IMR-90 (cell line): ENCODE results near the gene ZSCAN5C. TPM values are rescaled to one million over a fixed set of nuclear protein-coding genes. Genes with fewer than 3 reads are reported as not detected.

ENCODE experiments used
- ATAC-seq: fragments of 200-7000 bp; cut with Tn5 transposase; 2 replicates; pipeline ENCODE4 v1.9.1; 2020; ENCODE audit warnings: low read depth, mild to moderate bottlenecking, moderate library complexity
- BruUV-seq: library from RNA; stranded (reverse); fragments of 400-500 nt; replicated peaks from 2 replicates; lab custom pipeline; 2021; lab: Mats Ljungman, UMichigan
- CTCF ChIA-PET: fragments of 300-600 bp; formaldehyde crosslinking; extraction: SDS; loops from one replicate; lab custom pipeline; 2021; ENCODE audit warnings: antibody characterized with exemption; lab: Yijun Ruan, JAX
- POLR2A ChIA-PET: fragments of 300-600 bp; sonication (Branson Sonifier 250); formaldehyde crosslinking; loops from one replicate; lab custom pipeline; 2022; ENCODE audit warnings: antibody characterized with exemption; ENCODE audit not compliant: unreplicated experiment; lab: Charles Lee
- DNase-seq: peaks from one replicate; pipeline ENCODE4 v3.0.0; 2013
- H2AFZ ChIP-seq: replicated peaks from 2 replicates; pipeline ENCODE3; 2013; ENCODE audit warnings: low read length, mild to moderate bottlenecking; ENCODE audit not compliant: poor library complexity
- H2AK5ac ChIP-seq: 2 replicates; pipeline ENCODE4 v1.6.1; 2013; ENCODE audit warnings: low read depth, low read length, inconsistent platforms
- H2AK9ac ChIP-seq: replicated peaks from 2 replicates; pipeline ENCODE3; 2013; ENCODE audit warnings: mild to moderate bottlenecking, low read depth, low read length, moderate library complexity; ENCODE audit not compliant: poor library complexity
- H2BK120ac ChIP-seq: 2 replicates; pipeline ENCODE4 v1.6.1; 2013; ENCODE audit warnings: low read depth, low read length, inconsistent platforms
- H2BK15ac ChIP-seq: 3 replicates; pipeline ENCODE4 v1.6.1; 2013; ENCODE audit warnings: low read depth, low read length, inconsistent platforms
- H2BK20ac ChIP-seq: 2 replicates; pipeline ENCODE4 v1.6.1; 2013; ENCODE audit warnings: low read depth, mild to moderate bottlenecking, inconsistent platforms, low read length, moderate library complexity
- H2BK5ac ChIP-seq: 2 replicates; pipeline ENCODE4 v1.6.1; 2013; ENCODE audit warnings: mild to moderate bottlenecking, low read depth, low read length, inconsistent platforms; ENCODE audit not compliant: poor library complexity, severe bottlenecking
- H3K14ac ChIP-seq: replicated peaks from 2 replicates; pipeline ENCODE4 v1.6.1; 2013; ENCODE audit warnings: low read depth, low read length, inconsistent platforms
- H3K18ac ChIP-seq: 2 replicates; pipeline ENCODE4 v1.6.1; 2013; ENCODE audit warnings: low read depth, low read length, control low read depth
- H3K23ac ChIP-seq: 2 replicates; pipeline ENCODE4 v1.6.1; 2013; ENCODE audit warnings: low read depth, low read length, inconsistent platforms
- H3K27ac ChIP-seq: 2 replicates; pipeline ENCODE4 v1.5.1; 2013; ENCODE audit warnings: mild to moderate bottlenecking, control low read depth, low read length; ENCODE audit not compliant: insufficient read depth
- H3K27me3 ChIP-seq: 2 replicates; pipeline ENCODE4 v1.6.1; 2013; ENCODE audit warnings: low read length; ENCODE audit not compliant: control insufficient read depth, insufficient read depth
- H3K36me3 ChIP-seq: 2 replicates; pipeline ENCODE4 v1.6.1; 2013; ENCODE audit warnings: low read length, mixed read lengths; ENCODE audit not compliant: control insufficient read depth, insufficient read depth
- H3K4ac ChIP-seq: 2 replicates; pipeline ENCODE4 v1.6.1; 2013; ENCODE audit warnings: low read depth, low read length, inconsistent platforms
- H3K4me1 ChIP-seq: 2 replicates; pipeline ENCODE4 v1.6.1; 2013; ENCODE audit warnings: low read length, mixed read lengths; ENCODE audit not compliant: control insufficient read depth, insufficient read depth
- H3K4me2 ChIP-seq: 2 replicates; pipeline ENCODE4 v1.6.1; 2013; ENCODE audit warnings: low read depth, mild to moderate bottlenecking, control low read depth, low read length, moderate library complexity
- H3K4me3 ChIP-seq: 2 replicates; pipeline ENCODE4 v1.5.1; 2013; ENCODE audit warnings: low read depth, mild to moderate bottlenecking, control low read depth, low read length, moderate library complexity; ENCODE audit not compliant: insufficient read depth
- H3K56ac ChIP-seq: 2 replicates; pipeline ENCODE4 v1.6.1; 2013; ENCODE audit warnings: low read length, inconsistent platforms; ENCODE audit not compliant: insufficient read depth; ENCODE audit errors: extremely low read depth
- H3K79me1 ChIP-seq, 2 experiments: 2 replicates each; pipeline ENCODE4 v1.6.1; 2013; ENCODE audit warnings: low read length in 2 of 2, inconsistent platforms in 1 of 2, low read depth in 1 of 2
- H3K9ac ChIP-seq: 2 replicates; pipeline ENCODE4 v1.6.1; 2013; ENCODE audit warnings: low read depth, low read length, control low read depth
- H3K9me1 ChIP-seq: 2 replicates; pipeline ENCODE4 v1.6.1; 2013; ENCODE audit warnings: low read length, inconsistent platforms; ENCODE audit not compliant: insufficient read depth
- H3K9me3 ChIP-seq: 2 replicates; pipeline ENCODE4 v1.6.1; 2013; ENCODE audit warnings: low read length; ENCODE audit not compliant: control insufficient read depth, insufficient read depth
- H4K20me1 ChIP-seq: 2 replicates; pipeline ENCODE4 v1.6.1; 2013; ENCODE audit warnings: low read length, inconsistent platforms; ENCODE audit not compliant: insufficient read depth
- H4K5ac ChIP-seq: 2 replicates; pipeline ENCODE4 v1.6.1; 2013; ENCODE audit warnings: mild to moderate bottlenecking, low read depth, low read length, control low read depth
- H4K8ac ChIP-seq, 2 experiments: 2 replicates each; pipeline ENCODE4 v1.6.1; 2013; ENCODE audit warnings: low read depth in 2 of 2, low read length in 2 of 2, control low read depth in 1 of 2, inconsistent platforms in 1 of 2
- H4K91ac ChIP-seq: 2 replicates; pipeline ENCODE4 v1.6.1; 2013; ENCODE audit warnings: low read depth, low read length, inconsistent platforms; ENCODE audit not compliant: insufficient read depth
- BHLHE40 ChIP-seq: fragments of 150-350 bp; IDR thresholded peaks from 2 replicates; pipeline ENCODE4 v1.6.1; 2016; ENCODE audit warnings: mild to moderate bottlenecking, low read depth, low read length
- CHD1 ChIP-seq: IDR thresholded peaks from 2 replicates; pipeline ENCODE4 v1.6.1; 2012; ENCODE audit warnings: low read depth, low read length, improper control_type of control experiment
- CTCF ChIP-seq: conservative IDR thresholded peaks from 2 replicates; pipeline ENCODE4 v1.5.1; 2012; ENCODE audit warnings: mild to moderate bottlenecking, low read depth, low read length, improper control_type of control experiment
- ELK1 ChIP-seq: fragments of 150-350 bp; IDR thresholded peaks from 2 replicates; pipeline ENCODE4 v1.6.1; 2016; ENCODE audit warnings: low read depth, mild to moderate bottlenecking, low read length, moderate library complexity, borderline replicate concordance
- FOS ChIP-seq: fragments of 150-350 bp; IDR thresholded peaks from 2 replicates; pipeline ENCODE4 v1.6.1; 2016; ENCODE audit warnings: low read depth, low read length
- MAFK ChIP-seq: IDR thresholded peaks from 2 replicates; pipeline ENCODE4 v1.6.1; 2012; ENCODE audit warnings: low read depth, low read length, improper control_type of control experiment
- MXI1 ChIP-seq: IDR thresholded peaks from 2 replicates; pipeline ENCODE4 v1.6.1; 2012; ENCODE audit warnings: low read depth, mild to moderate bottlenecking, low read length, moderate library complexity, borderline replicate concordance
- NFE2L2 ChIP-seq: fragments of 150-350 bp; IDR thresholded peaks from 2 replicates; pipeline ENCODE4 v1.6.1; 2016; ENCODE audit warnings: low read depth, mild to moderate bottlenecking, low read length
- POLR2A ChIP-seq: IDR thresholded peaks from 2 replicates; pipeline ENCODE4 v1.6.1; 2012; ENCODE audit warnings: mild to moderate bottlenecking, low read depth, low read length
- RAD21 ChIP-seq: IDR thresholded peaks from 2 replicates; pipeline ENCODE4 v1.6.1; 2012; ENCODE audit warnings: low read length, improper control_type of control experiment
- RFX5 ChIP-seq: IDR thresholded peaks from 2 replicates; pipeline ENCODE4 v1.8.0; 2012; ENCODE audit warnings: low read depth, mild to moderate bottlenecking, low read length, moderate library complexity
- SMC3 ChIP-seq: fragments of 150-350 bp; IDR thresholded peaks from 2 replicates; pipeline ENCODE4 v1.6.1; 2016; ENCODE audit warnings: low read depth, mild to moderate bottlenecking, antibody characterized with exemption, low read length, moderate library complexity
- WGBS, 2 experiments: methylation state at CpG; one replicate each; pipeline versions ENCODE4 v1.1.5 to v1.1.7; 2013; ENCODE audit warnings: missing lambda C conversion rate in 2 of 2; ENCODE audit not compliant: insufficient read length in 1 of 2; ENCODE audit errors: extremely low coverage in 2 of 2; 5-methylcytosine and 5-hydroxymethylcytosine counted together
- dilution Hi-C: fragments of 300-500 bp; cut with HindIII; formaldehyde crosslinking; loops from one replicate; pipeline ENCODE4 v1.14.3; 2018; ENCODE audit warnings: low sequenced_read_pairs; ENCODE audit not compliant: unreplicated experiment
- in situ Hi-C: fragments of 300-500 bp; cut with MboI; formaldehyde crosslinking; loops from 3 replicates; pipeline ENCODE4 v1.14.3; 2019; ENCODE audit warnings: low sequenced_read_pairs, inconsistent platforms, mixed read lengths
- intact Hi-C: fragments of 100-400 bp; cut with micrococcal nuclease; formaldehyde crosslinking; loops from 2 replicates; pipeline ENCODE4 v1.10.0; 2022
- polyA plus RNA-seq, 3 experiments: library from polyadenylated mRNA; depleted of rRNA; stranded (reverse); fragments of >200 nt; gene quantifications; 2 replicates each; pipeline ENCODE4 v1.2.3, GENCODE V29; 2012; ENCODE audit warnings: low replicate concordance in 1 of 3
- total RNA-seq: library from RNA; depleted of rRNA; stranded (reverse); fragments of >200 nt; gene quantifications from 2 replicates; pipeline ENCODE4 v1.2.3, GENCODE V29; 2012

Gene ZSCAN5C
- total and polyA plus RNA-seq, 2 of the 4 experiments (the other 2 are of a cell fraction) = not detected

- no peak overlapping the region for H2BK20ac ChIP-seq
- H4K8ac ChIP-seq = peak overlapping the region; percentile 69 to 90
- no peak overlapping the region for H3K23ac ChIP-seq
- no peak overlapping the region for H3K4me3 ChIP-seq
- ATAC-seq = peak; percentile 97
- DNase-seq = peak; percentile 65
- no peaks in the 10 kb centered on the region; the same call in 1 of the 2 replicates for H3K9me3 ChIP-seq
- H3K9ac ChIP-seq = no peak overlapping the region
- no peaks in the 10 kb centered on the region for H3K79me1 ChIP-seq
- H3K27ac ChIP-seq = no peak overlapping the region
- H4K20me1 ChIP-seq = no peaks in the 10 kb centered on the region
- H3K4me2 ChIP-seq = no peak overlapping the region
- no peak overlapping the region for H2BK15ac ChIP-seq
- no peak overlapping the region for H3K14ac ChIP-seq
- no peaks in the 10 kb centered on the region for H3K36me3 ChIP-seq
- peak overlapping the region; percentile 89 for H2AFZ ChIP-seq
- H3K18ac ChIP-seq = no peak overlapping the region
- 30% methylated on average over 2 of the region's 10 CpGs; no CpG with 5 or more reads in 1 of the 2 experiments for WGBS, 2 experiments
- H3K4me1 ChIP-seq = no peaks in the 10 kb centered on the region
- H2AK5ac ChIP-seq = no peak overlapping the region
- H3K4ac ChIP-seq = no peak overlapping the region
- no peak overlapping the region for H4K91ac ChIP-seq
- TF ChIP-seq POLR2A (no peak), MAFK (no peak), NFE2L2 (no peak), RAD21 (peak; percentile 58), RFX5 (no peak), BHLHE40 (no peak), CHD1 (no peak), FOS (no peak), CTCF (peak; percentile 74), SMC3 (peak; percentile 50), ELK1 (no peak), MXI1 (no peak)
- dilution Hi-C loops = no loop called here
- H3K9me1 ChIP-seq = no peaks in the 10 kb centered on the region
- H3K27me3 ChIP-seq = no peaks in the 10 kb centered on the region
- ChIA-PET CTCF (interaction anchor here (0.6 to 4.9 kb wide), 17 partner anchors 8 to 601 kb away, joined by 3 to 45 read pairs (median 5); no protein-coding TSS in a partner anchor), POLR2A (interaction anchor here (0.6 kb wide), 1 partner anchor 123 kb away, joined by 4 read pairs; no protein-coding TSS in a partner anchor)
- H2BK5ac ChIP-seq = no peak overlapping the region
- H2BK120ac ChIP-seq = no peak overlapping the region
- no TSS peak for BruUV-seq
- H2AK9ac ChIP-seq = peak overlapping the region; percentile 9
- intact Hi-C loops = loop anchor here (1.0 to 2.0 kb wide), 3 partner anchors 80 to 176 kb away; no protein-coding TSS in a partner anchor
- no peak overlapping the region for H3K56ac ChIP-seq
- in situ Hi-C loops = loop anchor here (10.0 kb wide), 1 partner anchor 178 kb away; no protein-coding TSS in a partner anchor
- H4K5ac ChIP-seq = peak overlapping the region; percentile 40
Observed at GRCh38 chr19:56252699-56253422, 50.8 kb downstream of the ZSCAN5C start.
